DOHH2 (cell line): ENCODE results near the gene PDE4D.

Experiments
- H3F3A ChIP-seq: fragments of 200-600 bp; sonication (generic), shearing (Covaris generic); 2 replicates; pipeline ENCODE4 v1.6.0; 2016; ENCODE audit warnings: antibody characterized with exemption, mild to moderate bottlenecking; ENCODE audit not compliant: control insufficient read depth, insufficient read depth
- H3K27ac ChIP-seq: fragments of 200-600 bp; sonication (generic); 2 replicates; pipeline ENCODE4 v1.5.1; 2014; ENCODE audit warnings: low read depth, mild to moderate bottlenecking, low read length, moderate library complexity
- H3K27me3 ChIP-seq: fragments of 200-600 bp; sonication (generic); 2 replicates; pipeline ENCODE4 v1.6.1; 2014; ENCODE audit warnings: mild to moderate bottlenecking, low read length, mixed read lengths; ENCODE audit not compliant: control insufficient read depth
- H3K36me3 ChIP-seq: fragments of 200-600 bp; sonication (generic); 2 replicates; pipeline ENCODE4 v1.6.1; 2014; ENCODE audit warnings: mild to moderate bottlenecking, low read length, moderate library complexity, mixed read lengths; ENCODE audit not compliant: control insufficient read depth
- H3K4me1 ChIP-seq: fragments of 200-600 bp; sonication (generic); 2 replicates; pipeline ENCODE4 v1.6.1; 2014; ENCODE audit warnings: mild to moderate bottlenecking, low read length, mixed read lengths; ENCODE audit not compliant: control insufficient read depth
- H3K4me2 ChIP-seq: fragments of 200-600 bp; sonication (generic); 2 replicates; pipeline ENCODE4 v1.6.0; 2014; ENCODE audit warnings: mild to moderate bottlenecking, low read length, moderate library complexity
- H3K4me3 ChIP-seq: fragments of 200-600 bp; sonication (generic); 2 replicates; pipeline ENCODE4 v1.5.1; 2014; ENCODE audit warnings: mild to moderate bottlenecking, low read length, mixed read lengths
- H3K79me2 ChIP-seq: fragments of 200-600 bp; sonication (generic); 2 replicates; pipeline ENCODE4 v1.6.1; 2014; ENCODE audit warnings: mild to moderate bottlenecking, low read length, mixed read lengths; ENCODE audit not compliant: control insufficient read depth
- H3K9me2 ChIP-seq: fragments of 200-600 bp; sonication (generic); replicated peaks from 2 replicates; pipeline ENCODE4 v1.6.1; 2014; ENCODE audit warnings: mild to moderate bottlenecking, low read length, mixed read lengths; ENCODE audit not compliant: control insufficient read depth
- H3K9me3 ChIP-seq: fragments of 200-600 bp; sonication (generic); 2 replicates; pipeline ENCODE4 v1.6.1; 2014; ENCODE audit warnings: antibody characterized with exemption, low read length, mixed read lengths; ENCODE audit not compliant: control insufficient read depth, insufficient read depth
- H4K20me1 ChIP-seq: fragments of 200-600 bp; sonication (generic); 2 replicates; pipeline ENCODE4 v1.6.0; 2014; ENCODE audit warnings: low read depth, mild to moderate bottlenecking, antibody characterized with exemption, low read length, moderate library complexity; ENCODE audit not compliant: control insufficient read depth, insufficient read depth
- EZH2phosphoT487 ChIP-seq: fragments of 200-600 bp; sonication (generic); IDR thresholded peaks from 2 replicates; pipeline ENCODE4 v1.6.1; 2017; ENCODE audit warnings: borderline replicate concordance, mild to moderate bottlenecking, antibody characterized with exemption, low read length, moderate library complexity, mixed read lengths
- TF ChIP-seq, protein P1 (sequence below): fragments of 200-600 bp; sonication (generic); IDR thresholded peaks from one replicate; pipeline ENCODE4 v1.5.1; 2014; ENCODE audit warnings: antibody characterized with exemption, mild to moderate bottlenecking, low read depth, low read length; ENCODE audit not compliant: poor library complexity, severe bottlenecking

Gene PDE4D

DNA sequence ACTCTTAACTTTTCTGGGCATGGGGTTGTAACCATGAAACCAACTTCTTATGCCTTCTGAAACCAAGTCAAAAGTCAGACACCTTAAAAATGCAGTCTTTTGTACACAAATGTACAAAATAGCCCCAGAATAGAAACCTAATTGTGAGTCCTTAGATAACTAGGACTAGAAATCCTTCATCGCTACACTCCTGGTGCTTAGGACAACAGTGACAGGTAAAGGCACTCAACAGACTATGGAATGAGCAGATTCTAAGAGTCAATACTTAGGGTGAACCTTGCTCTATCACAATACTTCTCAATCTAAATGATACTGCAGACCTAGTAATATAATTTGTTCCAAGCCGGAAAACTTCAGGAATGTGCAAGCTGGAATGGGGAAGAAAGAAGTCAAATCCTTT lies 163.7 kb downstream of the PDE4D start:
- no peaks in the 10 kb centered on the region for H3K9me3 ChIP-seq
- H3K9me2 ChIP-seq: no peaks in the 10 kb centered on the region
- no peaks in the 10 kb centered on the region for H4K20me1 ChIP-seq
- no peaks in the 10 kb centered on the region for H3K36me3 ChIP-seq
- no peak overlapping the region for H3K4me3 ChIP-seq
- no peak for TF ChIP-seq EZH2phosphoT487
- TF ChIP-seq, protein P1, sequence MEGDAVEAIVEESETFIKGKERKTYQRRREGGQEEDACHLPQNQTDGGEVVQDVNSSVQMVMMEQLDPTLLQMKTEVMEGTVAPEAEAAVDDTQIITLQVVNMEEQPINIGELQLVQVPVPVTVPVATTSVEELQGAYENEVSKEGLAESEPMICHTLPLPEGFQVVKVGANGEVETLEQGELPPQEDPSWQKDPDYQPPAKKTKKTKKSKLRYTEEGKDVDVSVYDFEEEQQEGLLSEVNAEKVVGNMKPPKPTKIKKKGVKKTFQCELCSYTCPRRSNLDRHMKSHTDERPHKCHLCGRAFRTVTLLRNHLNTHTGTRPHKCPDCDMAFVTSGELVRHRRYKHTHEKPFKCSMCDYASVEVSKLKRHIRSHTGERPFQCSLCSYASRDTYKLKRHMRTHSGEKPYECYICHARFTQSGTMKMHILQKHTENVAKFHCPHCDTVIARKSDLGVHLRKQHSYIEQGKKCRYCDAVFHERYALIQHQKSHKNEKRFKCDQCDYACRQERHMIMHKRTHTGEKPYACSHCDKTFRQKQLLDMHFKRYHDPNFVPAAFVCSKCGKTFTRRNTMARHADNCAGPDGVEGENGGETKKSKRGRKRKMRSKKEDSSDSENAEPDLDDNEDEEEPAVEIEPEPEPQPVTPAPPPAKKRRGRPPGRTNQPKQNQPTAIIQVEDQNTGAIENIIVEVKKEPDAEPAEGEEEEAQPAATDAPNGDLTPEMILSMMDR: no peak
- H3F3A ChIP-seq: no peaks in the 10 kb centered on the region
- H3K4me1 ChIP-seq: no peaks in the 10 kb centered on the region
- no peaks in the 10 kb centered on the region for H3K79me2 ChIP-seq
- no peak overlapping the region for H3K4me2 ChIP-seq
- H3K27ac ChIP-seq: no peak overlapping the region
- H3K27me3 ChIP-seq: no peaks in the 10 kb centered on the region

DNA sequence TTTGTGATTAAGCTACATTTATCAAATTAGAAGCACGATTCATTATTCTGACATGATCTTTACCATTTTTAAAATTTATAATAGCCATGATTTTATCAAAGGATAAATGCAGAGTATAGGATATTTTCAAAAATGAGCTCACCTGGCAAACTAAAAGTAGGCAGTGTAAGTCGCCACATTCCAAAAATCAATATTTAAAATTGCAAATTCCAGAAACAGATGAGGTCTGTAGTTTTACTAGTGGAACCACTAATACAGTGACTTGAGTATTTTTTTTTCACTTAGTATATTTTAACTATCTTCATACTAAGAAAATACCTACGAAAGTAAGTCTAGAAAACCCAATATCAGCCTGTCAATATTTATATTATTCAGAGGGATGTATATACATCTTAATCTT lies 164.2 kb downstream of the PDE4D start:
- no peak overlapping the region for H3K4me2 ChIP-seq
- H3K4me1 ChIP-seq: no peaks in the 10 kb centered on the region
- H3F3A ChIP-seq: no peaks in the 10 kb centered on the region
- H4K20me1 ChIP-seq: no peaks in the 10 kb centered on the region
- no peak overlapping the region for H3K27ac ChIP-seq
- H3K4me3 ChIP-seq: no peak overlapping the region
- no peaks in the 10 kb centered on the region for H3K27me3 ChIP-seq
- no peaks in the 10 kb centered on the region for H3K9me3 ChIP-seq
- no peaks in the 10 kb centered on the region for H3K36me3 ChIP-seq
- TF ChIP-seq, protein P1: no peak
- no peak for TF ChIP-seq EZH2phosphoT487
- H3K79me2 ChIP-seq: no peaks in the 10 kb centered on the region
- no peaks in the 10 kb centered on the region for H3K9me2 ChIP-seq

DNA sequence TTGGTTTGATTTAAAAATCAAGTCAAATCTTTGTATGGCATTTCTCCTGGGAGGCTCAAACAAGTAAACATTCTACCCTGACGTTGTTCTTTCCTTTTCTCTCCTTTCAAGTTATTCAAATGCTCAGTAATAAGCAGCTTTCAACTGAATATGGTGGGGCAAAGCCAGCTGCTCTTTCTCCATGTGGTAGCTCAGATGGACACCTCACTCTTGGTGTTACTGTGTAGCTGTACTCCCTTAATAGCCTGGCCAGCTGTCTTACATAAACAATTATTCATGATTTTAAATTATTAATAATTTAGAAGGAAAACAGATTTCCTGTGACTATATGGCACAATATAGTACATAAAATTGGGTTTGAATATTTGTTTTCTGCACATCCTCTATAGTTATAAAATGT lies 165.2 kb downstream of the PDE4D start:
- Histone ChIP-seq H4K20me1 (no peaks in the 10 kb centered on the region), H3K27ac (no peak overlapping the region), H3K4me3 (no peak overlapping the region), H3F3A (no peaks in the 10 kb centered on the region), H3K36me3 (no peaks in the 10 kb centered on the region), H3K4me2 (no peak overlapping the region), H3K9me3 (no peaks in the 10 kb centered on the region), H3K4me1 (no peaks in the 10 kb centered on the region), H3K9me2 (no peaks in the 10 kb centered on the region), H3K79me2 (no peaks in the 10 kb centered on the region), H3K27me3 (no peaks in the 10 kb centered on the region)
- TF ChIP-seq, protein P1: no peak
- TF ChIP-seq EZH2phosphoT487: no peak

DNA sequence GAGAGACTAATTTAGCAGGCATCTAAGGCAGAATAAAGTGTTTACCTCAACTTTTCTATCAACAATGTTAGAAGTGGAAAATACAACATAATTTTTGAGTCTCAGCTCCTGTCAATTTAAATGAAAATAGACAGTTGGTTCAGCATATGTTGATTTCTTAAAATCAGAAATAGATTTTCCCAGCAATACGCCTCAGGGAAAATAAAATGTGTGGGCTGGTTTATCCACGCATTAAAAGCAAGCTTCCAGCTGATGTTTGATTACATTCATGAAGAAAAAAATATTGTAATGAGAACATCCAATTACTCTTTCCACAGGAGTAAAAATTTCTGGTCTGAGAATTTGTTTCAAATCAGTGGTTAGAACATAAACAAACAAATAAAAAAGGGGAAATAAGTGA lies 166.3 kb downstream of the PDE4D start:
- Histone ChIP-seq H3F3A (no peaks in the 10 kb centered on the region), H3K4me2 (no peak overlapping the region), H4K20me1 (no peaks in the 10 kb centered on the region), H3K79me2 (no peaks in the 10 kb centered on the region), H3K4me3 (no peak overlapping the region), H3K4me1 (no peaks in the 10 kb centered on the region), H3K9me3 (no peaks in the 10 kb centered on the region), H3K27ac (no peak overlapping the region), H3K27me3 (no peaks in the 10 kb centered on the region), H3K36me3 (no peaks in the 10 kb centered on the region), H3K9me2 (no peaks in the 10 kb centered on the region)
- TF ChIP-seq EZH2phosphoT487: no peak
- TF ChIP-seq, protein P1: no peak
